Neural cell (in vitro differentiated cells): ENCODE data around the gene SREBF1.

Experiments used
- CTCF ChIP-seq: fragments of 450-650 bp; IDR thresholded peaks from 2 replicates; pipeline ENCODE4 v1.5.1; 2014; ENCODE audit warnings: antibody characterized with exemption, mild to moderate bottlenecking, moderate library complexity; ENCODE audit not compliant: poor library complexity, severe bottlenecking
- EP300 ChIP-seq: fragments of 450-650 bp; conservative IDR thresholded peaks from 2 replicates; pipeline ENCODE4 v1.6.1; 2014; ENCODE audit warnings: antibody characterized with exemption, mild to moderate bottlenecking, moderate library complexity; ENCODE audit not compliant: poor library complexity, severe bottlenecking
- EZH2 ChIP-seq: fragments of 200-600, 300-800 bp; shearing (Covaris generic), sonication (generic); IDR thresholded peaks from 2 replicates; pipeline ENCODE4 v1.6.1; 2014; ENCODE audit warnings: antibody characterized with exemption, low read length, borderline replicate concordance, mild to moderate bottlenecking; ENCODE audit not compliant: insufficient read depth, poor library complexity, severe bottlenecking
- POLR2AphosphoS5 ChIP-seq: IDR thresholded peaks from 2 replicates; pipeline ENCODE4 v1.6.1; 2012
- RAD21 ChIP-seq: fragments of 450-650 bp; conservative IDR thresholded peaks from 2 replicates; pipeline ENCODE4 v1.6.1; 2014; ENCODE audit warnings: antibody characterized with exemption, mild to moderate bottlenecking, moderate library complexity
- SMC3 ChIP-seq: fragments of 450-650 bp; conservative IDR thresholded peaks from 2 replicates; pipeline ENCODE4 v1.6.1; 2014; ENCODE audit warnings: antibody characterized with exemption, mild to moderate bottlenecking, moderate library complexity; ENCODE audit not compliant: poor library complexity
- TAF1 ChIP-seq: IDR thresholded peaks from 2 replicates; pipeline ENCODE4 v1.6.1; 2012; ENCODE audit warnings: low read depth

GRCh38 chr17:17836818-17837379, at the start of gene SREBF1:
- no peak for TF ChIP-seq EP300
- no peak for TF ChIP-seq CTCF
- no peak for TF ChIP-seq POLR2AphosphoS5
- TF ChIP-seq EZH2: no peak
- no peak for TF ChIP-seq TAF1
- no peak for TF ChIP-seq SMC3
- TF ChIP-seq RAD21: no peak
